Bone marrow (tissue), 2 donors: Measurements from ENCODE around the gene CHAD.
"Not testable (repeated sequence)": the region's sequence is repeated elsewhere in the genome, so short reads cannot be mapped to it uniquely, and the experiment has no call there.

ENCODE experiments used
- DNase-seq, 2 donors: peaks; one replicate each; lab custom pipeline; 2025; lab: John Stamatoyannopoulos, UW

The CHAD gene

DNA sequence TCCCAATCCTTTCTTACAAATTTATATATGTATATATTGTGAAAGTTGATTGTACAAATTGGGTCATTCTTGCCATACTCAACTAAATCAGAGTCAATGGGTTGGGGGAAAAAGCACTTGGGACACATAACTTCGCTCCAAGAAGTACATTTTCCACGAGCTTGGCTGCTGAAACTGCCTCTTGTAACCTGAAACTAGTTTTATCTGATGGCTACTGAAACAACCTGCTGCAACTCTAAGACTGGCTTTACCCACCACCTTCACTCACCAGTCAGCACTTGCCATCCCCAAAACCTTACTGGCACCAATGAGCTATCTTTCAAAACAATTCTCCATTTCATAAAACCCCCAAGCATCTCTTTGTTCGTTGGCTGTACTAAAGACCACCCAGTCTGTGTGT lies 25.1 kb upstream of the CHAD start:
- DNase-seq = no peak

DNA sequence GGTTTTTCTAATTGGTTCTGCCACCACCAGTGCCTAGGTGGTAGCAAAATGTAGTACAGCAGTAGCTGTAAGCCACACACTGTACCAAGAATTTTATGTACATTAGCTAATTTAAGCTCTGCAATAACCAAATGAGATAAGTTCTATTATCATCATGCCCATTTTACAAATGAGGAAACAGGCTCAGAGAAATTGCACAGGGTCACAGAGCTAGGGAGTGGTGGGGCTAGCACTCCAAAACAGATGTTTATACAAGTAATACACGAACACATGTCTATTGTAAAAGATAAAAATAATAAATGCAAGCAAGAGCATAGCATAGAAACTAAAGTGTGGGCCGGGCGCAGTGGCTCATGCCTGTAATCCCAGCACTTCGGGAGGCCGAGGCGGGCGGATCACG lies 23.5 kb upstream of the CHAD start:
- no peak for DNase-seq

DNA sequence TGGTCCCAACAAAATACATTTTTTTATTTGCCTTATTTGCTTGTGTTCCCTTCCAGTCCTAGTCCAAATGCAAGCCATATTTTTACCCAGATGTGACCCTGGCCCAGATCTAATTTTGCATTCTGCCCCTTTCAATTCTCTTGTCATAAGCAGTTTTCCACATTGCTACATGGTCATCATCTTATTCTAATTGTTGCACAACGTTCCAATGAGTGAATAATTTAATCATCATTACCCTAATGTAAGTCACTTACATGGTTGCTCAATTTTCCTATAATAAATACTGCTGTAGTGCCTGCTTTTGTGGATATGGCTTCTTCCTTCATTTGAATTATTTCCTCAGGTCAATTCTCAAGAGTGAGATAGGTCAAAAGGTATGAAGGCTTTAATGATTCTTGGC lies 22.8 kb upstream of the CHAD start:
- no peak for DNase-seq

- DNase-seq = no peak
These were observed 20.2 kb upstream of the CHAD start for GRCh38 chr17:50488880-50489279.

DNA sequence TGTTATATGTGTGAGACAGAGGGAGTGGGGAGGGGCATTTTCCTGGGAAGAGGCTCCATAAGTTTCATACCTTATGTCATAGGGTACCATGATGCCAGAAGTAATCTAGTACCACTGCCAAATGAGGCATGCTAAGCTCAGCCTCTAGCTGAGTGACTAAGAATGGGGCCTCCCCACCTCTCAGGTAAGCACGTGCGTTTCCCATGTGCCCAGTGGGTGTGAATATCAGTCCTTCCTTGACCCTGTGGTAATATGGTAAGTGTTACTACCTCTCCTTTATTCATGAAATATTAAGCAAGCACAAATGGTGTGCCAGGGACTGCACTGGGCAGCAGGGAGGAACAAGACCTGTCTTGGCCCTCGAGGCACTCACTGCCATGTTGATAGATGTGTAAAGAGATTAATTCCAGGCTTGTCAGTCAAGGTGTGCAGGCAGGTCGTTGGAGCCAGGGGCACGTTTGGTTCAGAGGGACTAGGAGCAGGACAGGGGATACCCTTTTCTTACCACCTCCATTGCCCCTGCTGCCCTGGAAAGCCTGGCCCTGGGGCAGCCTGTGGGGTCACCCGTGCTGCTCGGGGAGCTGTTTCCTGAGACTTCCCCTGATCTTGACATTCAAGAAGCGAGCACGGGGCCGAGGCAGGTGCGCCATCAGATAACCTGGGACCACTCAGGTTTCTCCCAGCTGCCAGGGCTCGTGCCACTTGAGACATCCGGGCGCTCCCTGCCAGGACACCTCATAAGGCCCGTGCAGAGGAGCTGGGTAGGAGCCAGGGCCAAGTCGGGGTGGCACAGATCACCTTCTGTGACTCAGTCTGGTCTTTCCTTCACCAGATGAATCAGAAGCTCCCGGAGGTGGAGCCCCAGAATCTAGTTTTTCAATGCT lies 18.8 kb upstream of the CHAD start:
- DNase-seq = no peak

DNA sequence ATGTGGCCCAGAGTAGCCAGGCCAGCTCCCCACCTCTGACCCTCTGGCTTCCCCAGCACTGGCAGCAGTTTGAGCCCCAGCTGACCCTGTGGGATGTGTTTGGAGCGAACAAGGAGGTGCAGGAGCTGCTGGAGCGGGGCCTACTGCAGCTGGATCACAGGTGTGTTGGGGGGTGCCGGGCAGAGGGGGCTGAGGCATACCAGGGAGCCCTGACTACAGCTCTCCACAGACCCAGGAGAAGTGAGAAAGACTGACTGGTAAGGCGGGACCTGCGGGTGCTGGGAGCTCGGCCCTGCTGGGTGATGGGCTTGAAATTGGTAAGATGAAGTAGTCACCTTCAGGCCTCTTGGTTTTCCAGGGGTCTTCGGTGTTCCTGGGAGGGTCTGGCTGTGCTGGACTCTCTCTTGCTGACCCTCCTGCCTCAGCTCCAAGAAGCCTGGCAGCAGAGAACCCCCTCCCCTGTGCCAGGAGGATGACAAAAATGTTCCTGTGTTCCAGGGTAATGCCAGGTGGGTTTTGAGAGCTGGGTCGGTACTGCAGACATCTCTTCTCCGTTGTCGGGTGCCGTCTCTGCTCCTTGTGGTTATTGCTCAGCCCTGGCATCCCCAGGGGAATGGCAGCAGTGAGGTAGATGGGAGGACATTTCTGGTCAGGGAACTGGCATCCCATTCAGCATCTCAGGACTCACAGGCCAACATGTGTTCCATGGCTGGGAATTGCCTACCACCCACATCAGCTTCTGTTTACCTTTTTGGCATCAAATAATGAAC lies 15.9 kb upstream of the CHAD start:
- DNase-seq = no peak

DNA sequence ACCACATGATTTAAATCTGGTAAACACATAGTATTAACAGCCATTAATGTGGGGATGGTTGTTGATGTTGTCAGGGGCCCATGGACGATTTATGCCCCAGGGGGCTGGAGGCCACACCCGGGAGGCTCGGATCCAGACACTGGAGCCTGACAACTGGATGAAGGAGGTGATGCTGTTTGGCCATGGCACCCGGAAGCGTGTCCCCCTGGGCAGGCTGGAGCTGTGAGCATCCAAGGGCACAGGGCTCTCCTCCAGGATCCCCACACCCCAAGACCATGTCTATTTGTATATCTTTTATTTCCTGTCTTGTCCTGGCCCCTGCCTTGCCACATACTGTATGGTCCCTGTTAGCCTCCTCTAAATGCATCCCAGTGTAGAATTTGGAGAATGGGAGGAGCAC lies 14.6 kb upstream of the CHAD start:
- no peak for DNase-seq

DNA sequence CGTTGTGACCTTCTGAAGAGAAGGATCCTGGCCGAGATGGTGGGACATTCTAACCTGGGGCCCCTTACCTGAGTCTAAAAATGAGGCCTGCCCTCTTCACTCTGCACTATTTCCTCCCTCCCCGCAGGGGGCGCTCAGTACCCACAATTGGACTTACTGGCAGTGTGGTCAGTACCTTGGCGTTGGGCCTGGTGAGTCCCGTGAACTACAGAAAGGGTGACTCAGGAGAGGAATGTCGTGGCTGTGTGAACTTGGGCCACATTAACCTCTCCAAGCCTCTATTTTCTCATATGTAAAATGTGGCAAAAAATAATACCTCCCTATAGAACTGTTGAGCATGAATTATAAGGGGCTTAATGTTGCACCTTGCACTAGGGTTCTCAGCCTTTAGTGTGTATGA lies 13.8 kb upstream of the CHAD start:
- peak; percentile 56 to 61 for DNase-seq

DNA sequence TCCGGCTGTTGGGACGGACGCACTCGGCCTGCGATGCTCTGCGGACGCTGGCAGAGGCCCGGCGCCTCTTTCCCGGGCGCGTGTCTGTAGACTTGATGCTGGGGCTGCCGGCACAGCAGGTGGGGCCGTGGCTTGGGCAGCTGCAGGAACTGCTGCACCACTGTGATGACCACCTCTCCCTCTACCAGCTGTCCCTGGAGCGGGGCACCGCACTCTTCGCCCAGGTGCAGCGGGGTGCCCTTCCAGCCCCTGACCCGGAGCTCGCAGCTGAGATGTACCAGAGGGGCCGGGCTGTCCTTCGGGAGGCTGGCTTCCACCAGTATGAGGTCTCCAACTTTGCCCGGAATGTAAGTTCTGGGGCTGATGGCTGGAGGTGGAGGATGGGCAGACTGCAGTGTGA lies 13.4 kb upstream of the CHAD start:
- no peak for DNase-seq

DNA sequence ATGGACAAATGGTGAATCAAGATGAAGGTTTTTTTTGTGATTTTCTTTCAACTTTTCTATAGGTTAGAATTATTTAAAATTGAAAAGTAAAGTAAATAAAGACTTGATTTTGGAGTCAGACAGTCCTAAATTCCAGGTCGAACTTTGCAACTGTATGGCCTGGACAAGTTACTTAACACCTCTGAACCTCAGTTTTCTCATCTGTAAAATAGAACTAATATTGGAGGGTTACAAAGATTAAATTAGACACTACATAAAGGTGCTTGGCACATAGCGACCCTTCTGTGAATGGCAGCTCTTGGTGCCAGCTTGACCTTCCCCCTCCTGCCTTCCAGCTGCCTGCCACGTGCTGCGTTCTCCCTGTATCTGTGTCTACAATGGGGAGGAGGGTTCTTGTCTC lies 13.0 kb upstream of the CHAD start:
- no peak for DNase-seq

GRCh38 chr17:50480854-50481490 lies 12.3 kb upstream of the CHAD start:
- no peak for DNase-seq

DNA sequence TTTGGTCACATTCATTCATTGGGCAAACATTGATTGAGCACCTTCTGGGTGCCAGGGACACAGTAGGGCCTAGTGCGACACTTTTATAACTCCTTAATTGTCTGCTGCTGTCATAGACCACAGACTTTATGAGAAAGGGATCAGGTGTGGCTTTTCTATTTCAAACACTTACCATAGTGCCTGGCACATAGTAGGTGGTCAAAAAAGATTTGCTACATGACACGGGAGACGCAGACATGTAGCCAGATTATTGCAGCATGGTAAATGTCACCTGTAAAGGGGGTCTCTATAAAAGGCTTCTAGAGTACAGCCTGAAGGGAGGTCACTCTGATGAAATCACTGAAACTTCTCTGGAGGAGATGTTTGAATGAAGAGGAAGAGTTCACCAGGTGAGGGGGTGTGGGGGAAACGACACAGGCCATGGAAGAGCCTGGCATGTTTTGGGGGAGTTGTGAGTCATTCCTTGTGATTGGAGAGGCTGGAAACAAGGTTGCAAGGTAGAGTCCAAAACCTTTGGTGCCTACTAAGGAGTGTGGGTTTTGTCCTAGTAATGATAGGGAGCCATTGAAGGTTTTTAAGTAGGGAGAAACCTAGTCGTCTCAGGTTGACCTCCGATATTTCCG lies 11.6 kb upstream of the CHAD start:
- DNase-seq = no peak

GRCh38 chr17:50479522-50480141 lies 11.0 kb upstream of the CHAD start:
- peak; percentile 16 to 30 for DNase-seq

DNA sequence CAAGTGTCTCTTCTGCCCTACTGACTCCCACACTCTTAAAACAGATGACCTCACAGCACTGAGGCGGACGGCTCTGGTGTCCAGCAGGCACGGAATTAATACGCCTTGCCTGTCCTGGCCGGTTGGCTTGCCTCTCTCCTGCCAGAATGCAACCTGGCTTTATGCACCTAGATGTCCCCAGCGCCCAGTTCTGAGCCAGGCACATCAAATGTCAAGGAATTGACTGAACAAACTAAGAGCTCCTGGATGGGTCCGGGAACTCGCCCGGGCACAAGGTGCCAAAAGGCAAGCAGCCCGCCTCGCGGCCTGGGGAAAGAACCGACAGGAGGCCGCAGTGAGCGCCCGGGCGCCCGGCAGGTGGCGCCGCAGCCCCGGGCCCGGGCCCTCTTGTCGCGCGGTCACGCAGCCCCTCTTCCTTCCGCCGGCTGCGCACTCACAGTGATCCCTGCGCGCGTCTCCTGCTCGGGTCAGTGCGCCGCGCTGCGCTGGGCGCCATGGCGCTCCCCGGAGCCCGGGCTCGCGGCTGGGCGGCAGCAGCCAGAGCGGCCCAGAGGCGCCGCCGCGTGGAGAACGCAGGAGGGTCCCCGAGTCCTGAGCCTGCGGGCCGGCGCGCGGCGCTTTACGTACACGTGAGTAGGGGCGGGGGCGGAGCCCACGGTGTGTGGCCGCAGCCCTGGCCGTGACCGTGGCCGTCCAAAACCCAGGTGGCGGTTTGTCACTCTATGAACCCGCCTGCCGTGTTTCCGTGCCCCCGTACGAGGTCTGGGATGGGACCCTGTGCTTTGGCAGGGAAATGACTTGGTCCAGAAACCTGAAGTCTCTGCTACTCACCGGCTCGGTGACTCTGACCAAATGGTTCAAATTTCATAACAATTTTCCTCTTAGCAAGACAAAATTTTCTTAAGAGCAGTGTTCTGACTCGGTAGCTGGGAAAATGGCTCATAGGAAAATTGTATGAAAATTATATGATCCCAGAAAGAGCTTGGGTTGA lies 10.0 kb upstream of the CHAD start, which contains the start of gene RSAD1:
Gene RSAD1, plus strand, starts transcription at position 470 of the 991 bp plus-strand sequence. Its CDS starts 25 bp downstream, at position 495.
- DNase-seq = peak; percentile 57 to 75

DNA sequence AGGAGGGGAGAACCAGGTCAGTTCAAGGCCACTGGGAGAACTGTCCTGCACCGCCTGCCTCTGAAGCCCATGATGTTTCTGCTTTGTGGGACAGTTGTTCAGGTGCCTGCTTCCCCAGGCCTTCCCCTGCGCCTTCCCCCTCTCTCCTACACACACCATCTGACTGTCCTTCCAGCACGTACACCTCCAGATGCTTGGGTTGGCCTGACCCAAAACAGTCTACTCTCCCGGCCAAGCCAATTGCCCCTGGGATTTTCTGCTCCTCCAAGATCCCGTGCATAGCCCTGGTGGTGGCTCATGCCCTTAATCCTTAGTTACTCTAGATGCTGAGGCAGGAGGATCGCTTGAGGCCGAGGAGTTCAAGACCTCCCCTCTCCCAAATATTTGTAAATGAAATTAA lies 9.3 kb upstream of the CHAD start:
- DNase-seq = no peak

- DNase-seq = no peak
These were observed 8.1 kb upstream of the CHAD start for GRCh38 chr17:50476545-50477315.

DNA sequence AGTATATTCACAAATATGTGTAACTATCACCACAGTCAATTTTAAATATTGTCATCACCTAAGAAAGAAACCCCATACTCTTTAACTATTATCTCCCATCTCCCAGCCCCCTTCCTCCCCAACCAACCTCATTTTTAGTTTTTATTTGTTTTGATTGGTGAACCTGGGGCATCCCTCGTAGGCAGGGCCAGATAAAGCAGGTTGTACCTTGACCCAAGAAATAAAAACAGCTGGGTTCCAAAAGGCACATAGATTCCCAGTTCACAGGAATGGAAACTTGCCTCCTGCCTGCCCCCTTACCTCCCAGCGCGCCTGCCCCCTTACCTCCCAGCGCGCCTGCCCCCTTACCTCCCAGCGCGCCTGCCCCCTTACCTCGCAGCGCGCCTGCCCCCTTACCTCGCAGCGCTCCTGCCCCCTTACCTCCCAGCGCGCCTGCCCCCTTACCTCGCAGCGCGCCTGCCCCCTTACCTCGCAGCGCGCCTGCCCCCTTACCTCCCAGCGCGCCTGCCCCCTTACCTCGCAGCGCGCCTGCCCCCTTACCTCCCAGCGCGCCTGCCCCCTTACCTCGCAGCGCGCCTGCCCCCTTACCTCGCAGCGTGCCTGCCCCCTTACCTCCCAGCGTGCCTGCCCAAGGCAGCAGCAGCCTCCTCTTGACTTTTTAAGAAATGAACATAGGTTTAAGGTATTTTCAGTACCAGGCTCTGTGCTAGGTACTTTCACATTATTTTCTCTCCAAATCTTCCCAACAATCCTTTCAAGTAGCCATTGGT lies 7.3 kb upstream of the CHAD start:
- not testable (repeated sequence) for DNase-seq

DNA sequence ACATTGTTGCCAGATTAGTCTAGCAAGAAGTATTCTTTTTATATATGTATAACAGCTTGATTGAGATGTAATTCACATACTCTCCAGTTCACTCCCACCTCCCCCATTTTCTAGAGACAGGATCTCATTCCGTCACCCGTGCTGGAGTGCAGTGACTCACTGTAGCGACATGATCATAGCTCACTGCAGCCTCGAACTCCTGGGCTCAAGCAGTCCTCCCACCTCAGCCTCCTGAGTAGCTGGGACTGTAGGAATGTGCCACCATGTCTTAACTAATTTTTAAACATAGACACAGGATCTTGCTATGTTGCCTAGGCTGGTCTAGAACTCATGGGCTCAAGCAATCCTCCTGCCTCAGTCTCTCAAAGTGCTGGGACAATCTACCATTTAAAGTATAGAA lies 6.7 kb upstream of the CHAD start:
- no peak for DNase-seq

- DNase-seq = no peak
These were observed 5.8 kb upstream of the CHAD start for GRCh38 chr17:50474523-50474922.
